SU-DHL-6 (cell line): ENCODE measurements around the gene CATSPER4.

ENCODE experiments used
- H2AFZ ChIP-seq: fragments of 200-600 bp; sonication (generic); 2 replicates; pipeline ENCODE4 v1.6.1; 2014; ENCODE audit warnings: low read depth, mild to moderate bottlenecking, moderate library complexity, mixed read lengths, antibody characterized with exemption, low read length; ENCODE audit not compliant: severe bottlenecking
- H3F3A ChIP-seq: fragments of 200-600 bp; shearing (Covaris generic); 2 replicates; pipeline ENCODE4 v1.6.0; 2016; ENCODE audit warnings: antibody characterized with exemption, mild to moderate bottlenecking; ENCODE audit not compliant: insufficient read depth
- H3K27ac ChIP-seq: fragments of 200-600 bp; sonication (generic); 2 replicates; pipeline ENCODE4 v1.5.1; 2016; ENCODE audit warnings: low read depth, mild to moderate bottlenecking, low read length, moderate library complexity, mixed read lengths
- H3K27me3 ChIP-seq: fragments of 200-600 bp; sonication (generic), shearing (Covaris generic); 2 replicates; pipeline ENCODE4 v1.6.0; 2014; ENCODE audit warnings: mild to moderate bottlenecking, low read length
- H3K36me3 ChIP-seq: fragments of 200-600 bp; sonication (generic); 2 replicates; pipeline ENCODE4 v1.6.1; 2014; ENCODE audit warnings: mild to moderate bottlenecking, low read length, mixed read lengths
- H3K4me2 ChIP-seq: fragments of 300-600, 200-600 bp; shearing (Covaris generic), sonication (generic); 2 replicates; pipeline ENCODE4 v1.6.0; 2014; ENCODE audit warnings: low read length, low read depth, mild to moderate bottlenecking; ENCODE audit not compliant: poor library complexity, severe bottlenecking
- H3K4me3 ChIP-seq: fragments of 200-600 bp; sonication (generic); 2 replicates; pipeline ENCODE4 v1.5.1; 2014; ENCODE audit warnings: antibody characterized with exemption, low read length, mild to moderate bottlenecking, mixed read lengths; ENCODE audit not compliant: insufficient read depth, poor library complexity, severe bottlenecking
- H3K79me2 ChIP-seq: fragments of 200-600 bp; sonication (generic); 2 replicates; pipeline ENCODE4 v1.6.1; 2014; ENCODE audit warnings: mild to moderate bottlenecking, low read length, moderate library complexity; ENCODE audit not compliant: insufficient read depth
- H3K9ac ChIP-seq: fragments of 200-600 bp; sonication (generic); 2 replicates; pipeline ENCODE4 v1.7.0; 2014; ENCODE audit warnings: mild to moderate bottlenecking, low read length
- H3K9me2 ChIP-seq: fragments of 200-600 bp; sonication (generic); replicated peaks from 2 replicates; pipeline ENCODE4 v1.6.1; 2014; ENCODE audit warnings: low read length; ENCODE audit not compliant: insufficient read depth
- H3K9me3 ChIP-seq: fragments of 200-600 bp; sonication (generic); 2 replicates; pipeline ENCODE4 v1.6.1; 2014; ENCODE audit warnings: low read length, mixed read lengths; ENCODE audit not compliant: insufficient read depth
- H4K20me1 ChIP-seq: fragments of 200-600 bp; sonication (generic); 2 replicates; pipeline ENCODE4 v1.6.1; 2014; ENCODE audit warnings: low read depth, mild to moderate bottlenecking, antibody characterized with exemption, low read length, moderate library complexity, mixed read lengths
- CTCF ChIP-seq: fragments of 200-600 bp; sonication (generic); IDR thresholded peaks from one replicate; pipeline ENCODE4 v1.5.1; 2017; ENCODE audit warnings: antibody characterized with exemption, mild to moderate bottlenecking, low read length, moderate library complexity; ENCODE audit not compliant: insufficient read depth, poor library complexity, severe bottlenecking
- EZH2phosphoT487 ChIP-seq: fragments of 200-600 bp; sonication (generic), shearing (Covaris generic); conservative IDR thresholded peaks from 2 replicates; pipeline ENCODE4 v1.6.1; 2018; ENCODE audit warnings: mild to moderate bottlenecking, antibody characterized with exemption, low read length, moderate library complexity, mixed read lengths

Gene CATSPER4

GRCh38 chr1:26158271-26158907, 32.0 kb upstream of the CATSPER4 start:
- H3K36me3 ChIP-seq = no peaks in the 10 kb centered on the region
- H4K20me1 ChIP-seq = no peaks in the 10 kb centered on the region
- no peaks in the 10 kb centered on the region for H3K27me3 ChIP-seq
- H3K9me3 ChIP-seq = no peaks in the 10 kb centered on the region
- no peak overlapping the region for H3K4me2 ChIP-seq
- H3K27ac ChIP-seq = no peak overlapping the region
- H3F3A ChIP-seq = no peaks in the 10 kb centered on the region
- H2AFZ ChIP-seq = no peak overlapping the region
- no peaks in the 10 kb centered on the region for H3K9me2 ChIP-seq
- TF ChIP-seq CTCF (no peak), EZH2phosphoT487 (no peak)
- no peaks in the 10 kb centered on the region for H3K79me2 ChIP-seq
- no peak overlapping the region for H3K4me3 ChIP-seq
- H3K9ac ChIP-seq = no peak overlapping the region

- Histone ChIP-seq H3K9me2 (no peaks in the 10 kb centered on the region), H3K36me3 (no peaks in the 10 kb centered on the region), H3K9ac (no peak within 1 kb of the TSS), H3K27ac (no peak within 1 kb of the TSS), H4K20me1 (no peaks in the 10 kb centered on the region), H3K4me3 (no peak within 1 kb of the TSS), H3K27me3 (no peaks in the 10 kb centered on the region), H2AFZ (no peak within 1 kb of the TSS), H3K9me3 (no peaks in the 10 kb centered on the region), H3K79me2 (no peaks in the 10 kb centered on the region), H3F3A (no peaks in the 10 kb centered on the region), H3K4me2 (no peak within 1 kb of the TSS)
- TF ChIP-seq CTCF = no peak
- no peak for TF ChIP-seq EZH2phosphoT487
Measured at GRCh38 chr1:26158908-26159742, 31.3 kb upstream of the CATSPER4 start, which contains the start of gene FAM110D. FAM110D (plus strand) TSS chr1:26159079; CDS start chr1:26161292, 2,213 bp downstream.

GRCh38 chr1:26159743-26160039, 30.7 kb upstream of the CATSPER4 start:
- H3K27me3 ChIP-seq = no peaks in the 10 kb centered on the region
- H3K79me2 ChIP-seq = no peaks in the 10 kb centered on the region
- no peak overlapping the region for H3K4me2 ChIP-seq
- H3K9me3 ChIP-seq = no peaks in the 10 kb centered on the region
- H3K27ac ChIP-seq = no peak overlapping the region
- H3K9ac ChIP-seq = no peak overlapping the region
- no peaks in the 10 kb centered on the region for H3F3A ChIP-seq
- H3K36me3 ChIP-seq = no peaks in the 10 kb centered on the region
- TF ChIP-seq EZH2phosphoT487 (no peak), CTCF (no peak)
- H4K20me1 ChIP-seq = no peaks in the 10 kb centered on the region
- no peak overlapping the region for H3K4me3 ChIP-seq
- H3K9me2 ChIP-seq = no peaks in the 10 kb centered on the region
- H2AFZ ChIP-seq = no peak overlapping the region
